ENCODE measurements around the gene EXOSC5.
"Not testable (repeated sequence)": the region's sequence is repeated elsewhere in the genome, so short reads cannot be mapped to it uniquely, and the experiment has no call there.

EXOSC5 gene

DNA sequence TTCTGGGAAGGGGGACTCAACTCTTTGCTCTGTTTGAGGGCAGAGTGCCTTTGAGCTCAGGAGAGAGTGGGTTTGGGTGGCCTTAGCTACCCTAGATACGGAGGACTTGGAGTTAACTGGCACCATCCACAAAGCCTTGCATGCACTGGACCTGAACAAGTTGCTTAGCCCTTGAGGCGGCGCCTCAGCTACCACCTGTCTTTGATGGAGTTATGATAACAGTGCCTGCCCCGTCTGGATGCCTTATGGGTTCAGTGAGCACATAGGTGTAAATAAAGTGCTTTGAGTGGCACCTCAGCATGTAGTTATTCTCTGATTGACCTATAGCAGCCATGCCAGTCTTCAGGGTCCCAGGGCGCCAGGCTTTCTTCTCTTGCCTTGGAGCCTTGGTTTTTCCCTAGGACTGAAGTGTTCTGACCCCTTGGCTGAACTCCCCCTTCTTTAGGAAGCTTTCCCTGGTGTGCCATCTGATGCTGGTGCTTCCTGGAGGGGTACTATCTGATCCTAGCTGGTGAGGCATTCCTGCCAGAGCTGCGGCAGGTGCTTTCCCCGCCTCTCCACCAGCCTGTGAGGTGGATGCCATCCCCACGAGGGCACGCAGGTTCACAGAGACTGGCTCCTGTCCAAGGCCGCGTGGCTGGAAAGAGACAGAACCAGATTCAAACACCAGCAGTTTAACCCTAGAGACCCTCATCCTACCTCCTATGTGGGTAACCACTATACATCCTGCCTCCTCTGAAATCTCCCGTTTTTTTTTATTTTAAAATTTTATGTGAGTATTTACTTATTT, 6.2 kb upstream of the EXOSC5 start:
- DNase-seq, result no peak

GRCh38 chr19:41402010-41402409, 4.9 kb upstream of the EXOSC5 start:
- DNase-seq, result no peak

- DNase-seq, result no peak
These were observed 4.3 kb upstream of the EXOSC5 start for GRCh38 chr19:41401483-41401882.

DNA sequence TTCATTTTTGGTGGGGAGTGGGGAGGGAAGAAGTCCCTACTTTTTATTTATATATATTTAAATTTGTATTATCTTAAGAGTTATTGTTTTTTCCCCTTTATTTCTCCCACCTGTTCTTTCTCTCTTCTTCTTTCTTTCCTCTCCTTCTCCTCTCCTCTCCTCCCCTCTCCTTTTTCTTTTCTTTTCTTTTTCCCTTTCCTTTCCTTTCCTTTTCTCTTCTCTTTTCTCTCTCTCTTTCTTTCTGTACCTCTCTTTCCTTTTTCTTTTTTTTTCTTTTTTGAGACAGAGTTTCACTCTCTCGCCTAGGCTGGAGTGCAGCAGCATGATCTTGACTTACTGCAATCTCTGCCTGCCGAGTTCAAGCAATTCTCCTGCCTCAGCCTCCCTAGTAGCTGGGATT, 2.4 kb upstream of the EXOSC5 start:
- no peak for DNase-seq

DNA sequence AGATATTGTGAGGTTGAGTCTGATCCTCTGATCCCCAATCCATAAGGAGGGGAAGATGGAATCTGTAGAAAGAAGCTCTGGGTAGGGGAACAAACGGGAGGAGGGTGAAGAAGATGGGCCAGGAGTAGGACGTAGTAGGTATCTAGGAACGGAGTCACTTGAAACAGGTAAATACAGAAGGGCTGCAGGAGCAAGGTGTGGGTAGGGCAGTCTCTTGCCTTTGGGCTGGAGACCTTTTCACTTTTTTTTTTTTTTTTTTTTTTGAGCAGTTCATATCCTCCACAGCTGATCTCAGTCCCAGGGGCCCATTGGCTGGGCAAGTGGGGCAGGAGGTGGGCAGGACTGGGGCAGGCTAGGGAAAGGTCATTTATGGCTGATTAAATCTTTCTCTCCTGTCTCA, 1.9 kb upstream of the EXOSC5 start:
- no peak for DNase-seq

DNA sequence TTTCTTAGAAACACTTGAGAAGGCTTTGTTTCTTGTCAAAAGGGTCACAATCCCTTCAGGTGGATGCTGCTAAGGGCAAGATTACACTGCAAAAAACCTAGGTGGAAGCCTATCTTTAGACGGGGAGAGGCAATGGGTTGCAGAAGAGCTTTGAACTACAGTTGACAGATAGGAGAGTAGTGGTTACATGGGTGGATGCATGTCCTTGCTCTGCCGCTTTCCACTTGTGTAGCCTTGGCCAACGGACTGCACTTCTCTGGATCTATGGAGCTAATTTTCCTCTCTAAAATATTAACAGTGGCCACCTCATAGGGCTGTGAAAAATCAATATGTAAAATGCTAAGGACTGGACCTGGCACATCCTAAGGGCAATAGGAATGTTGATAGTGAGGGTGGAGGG, 1.4 kb upstream of the EXOSC5 start:
- no peak for DNase-seq

DNA sequence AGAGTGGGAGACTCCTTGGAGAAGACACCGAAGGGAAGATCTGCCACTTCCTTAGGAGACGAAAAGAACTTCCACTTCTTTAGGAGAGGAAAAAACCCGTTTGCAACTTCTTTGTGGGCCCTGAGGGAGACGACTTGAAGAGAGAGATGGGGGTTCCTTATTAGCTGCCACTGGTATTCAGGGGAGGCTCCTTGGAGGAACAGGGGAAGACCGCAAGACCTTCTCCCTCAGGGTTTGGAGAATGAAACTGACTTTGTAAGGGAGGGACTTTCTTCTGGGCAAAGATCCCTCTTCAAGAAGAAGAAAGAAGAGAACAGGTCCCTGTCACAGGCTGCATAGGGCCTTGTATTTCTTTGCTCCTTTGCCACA, 875 bp upstream of the EXOSC5 start:
- no peak for DNase-seq

DNA sequence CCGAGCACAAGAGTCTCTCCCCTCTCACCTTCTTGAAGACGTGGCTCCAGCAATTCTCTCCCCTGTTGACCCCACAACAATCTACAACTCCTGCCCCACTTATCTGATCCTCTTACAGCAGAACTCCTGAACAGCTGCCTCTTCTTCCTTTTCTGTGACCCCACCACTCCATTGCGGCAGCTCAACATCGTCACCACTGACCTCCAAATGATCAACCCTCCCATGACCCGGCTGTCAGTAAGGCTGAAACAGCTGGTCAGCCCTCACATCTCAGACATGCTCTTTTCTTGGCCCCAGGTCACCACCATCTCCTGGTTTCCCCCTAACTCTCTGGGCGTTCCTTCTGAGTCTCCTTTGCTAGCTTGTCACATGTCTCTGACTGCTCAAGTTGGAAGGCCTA, 1.8 kb downstream of the EXOSC5 start:
- no peak for DNase-seq

DNA sequence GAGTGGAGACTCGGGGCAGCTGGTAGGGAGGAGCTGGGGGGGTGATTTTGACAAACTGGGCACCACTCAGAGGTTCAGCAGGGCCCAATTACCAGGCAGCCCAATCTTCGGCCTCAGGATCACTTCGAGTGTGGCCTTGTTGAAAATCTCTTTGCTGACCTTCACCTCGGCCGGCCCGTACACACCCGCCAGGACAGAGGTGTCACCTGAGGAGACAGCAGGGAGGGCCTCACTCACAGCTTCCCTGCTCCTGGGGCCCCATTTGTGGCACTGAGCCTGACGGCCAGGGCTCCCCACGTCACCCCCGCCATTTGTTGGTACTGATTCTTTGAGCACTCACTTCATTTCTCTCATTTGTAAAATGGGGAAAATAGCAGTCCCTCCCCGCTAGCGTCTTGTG, 4.4 kb downstream of the EXOSC5 start:
- DNase-seq, result no peak

GRCh38 chr19:41391618-41392017, 5.5 kb downstream of the EXOSC5 start:
- DNase-seq, result no peak

DNA sequence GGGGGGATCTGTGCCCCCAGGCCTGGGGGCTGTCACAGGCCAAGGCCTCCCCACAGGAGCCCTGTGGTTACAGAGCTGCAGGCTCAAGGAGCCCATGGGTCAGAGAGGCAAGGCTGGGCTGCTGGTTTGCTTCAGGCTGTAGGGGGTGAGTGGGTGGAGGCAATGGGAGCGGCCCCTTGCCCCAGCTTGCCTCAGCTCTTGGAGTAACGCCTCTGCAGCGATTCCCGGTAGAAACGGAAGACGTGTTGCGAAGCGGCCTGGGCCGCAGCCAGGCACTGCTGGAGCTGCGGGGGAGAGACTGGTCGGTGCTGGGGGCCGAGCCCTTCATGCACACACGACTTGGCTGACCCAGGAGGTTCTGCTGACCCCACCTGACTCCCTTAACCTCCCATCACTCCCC, 10.7 kb downstream of the EXOSC5 start:
- no peak for DNase-seq

DNA sequence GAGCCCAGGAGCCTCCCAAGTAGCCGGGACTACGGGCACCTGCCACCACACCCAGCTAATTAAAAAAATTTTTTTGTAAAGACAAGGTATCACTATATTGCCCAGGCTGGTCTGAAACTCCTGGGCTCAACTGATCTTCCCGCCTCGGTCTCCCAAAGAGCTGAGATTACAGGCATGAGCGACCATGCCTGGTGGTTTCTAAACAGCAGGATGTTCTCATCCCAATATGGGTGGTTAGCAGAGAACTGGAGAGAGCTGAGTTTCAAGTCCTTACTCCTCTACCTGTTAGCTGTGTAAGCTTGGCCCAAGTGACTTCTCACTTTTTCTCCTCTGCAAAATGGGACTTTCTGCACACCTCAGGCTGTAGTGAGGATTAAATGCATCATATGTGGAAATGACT, 12.8 kb downstream of the EXOSC5 start:
- DNase-seq, result no peak

- DNase-seq, result not testable (repeated sequence)
These were observed 15.6 kb downstream of the EXOSC5 start for GRCh38 chr19:41381536-41381935.

- DNase-seq, result no peak
These were observed 19.0 kb downstream of the EXOSC5 start for GRCh38 chr19:41377977-41378709.

GRCh38 chr19:41376998-41377365, 20.2 kb downstream of the EXOSC5 start:
- no peak for DNase-seq

GRCh38 chr19:41376241-41376997, 20.7 kb downstream of the EXOSC5 start, which contains the start of gene TMEM91:
TSS of gene TMEM91 (plus strand) at chr19:41376533. CDS start at chr19:41378310, 1,777 bp downstream.
- no peak for DNase-seq

- DNase-seq, result no peak
These were observed 23.2 kb downstream of the EXOSC5 start for GRCh38 chr19:41373993-41374392.

- no peak for DNase-seq
These were observed 24.7 kb downstream of the EXOSC5 start for GRCh38 chr19:41372501-41372900.

GRCh38 chr19:41371541-41371940, 25.6 kb downstream of the EXOSC5 start:
- DNase-seq, result no peak

DNA sequence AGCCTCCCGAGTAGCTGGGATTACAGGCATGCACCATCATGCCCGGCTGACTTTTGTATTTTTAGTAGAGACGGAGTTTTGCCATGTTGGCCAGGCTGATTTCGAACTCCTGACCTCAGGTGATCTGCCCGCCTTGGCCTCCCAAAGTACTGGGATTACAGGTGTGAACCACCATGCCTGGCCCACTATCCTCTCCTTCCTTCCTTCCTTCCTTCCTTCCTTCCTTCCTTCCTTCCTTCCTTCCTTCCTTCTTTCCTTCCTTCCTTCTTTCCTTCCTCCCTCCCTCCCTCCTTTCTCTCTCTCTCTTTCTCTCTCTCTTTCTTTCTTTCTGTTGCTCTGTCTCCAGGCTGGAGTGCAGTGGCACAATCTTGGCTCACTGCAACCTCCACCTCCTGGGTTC, 26.0 kb downstream of the EXOSC5 start:
- not testable (repeated sequence) for DNase-seq

- no peak for DNase-seq
These were observed 27.4 kb downstream of the EXOSC5 start for GRCh38 chr19:41369769-41370168.

DNA sequence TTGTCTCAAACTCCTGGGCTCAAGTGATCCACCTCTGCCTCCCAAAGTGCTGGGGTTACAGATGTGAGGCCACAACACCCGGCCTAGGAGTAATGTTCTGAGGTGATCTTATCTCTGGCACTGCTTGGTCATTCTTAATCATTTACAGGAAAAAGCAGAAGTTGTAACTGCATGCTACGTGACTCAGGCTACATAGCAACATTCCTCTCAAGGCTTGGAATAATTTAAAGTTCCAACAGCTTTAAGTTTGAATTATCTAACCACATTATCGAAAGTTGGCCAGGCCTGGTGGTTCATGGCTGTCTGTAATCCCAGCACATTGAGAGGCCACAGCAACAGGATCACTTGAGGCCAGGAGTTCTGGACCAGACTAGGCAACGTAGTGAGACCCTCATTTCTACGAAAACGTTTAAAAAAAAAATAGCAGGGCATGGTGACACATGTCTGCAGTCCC, 29.3 kb downstream of the EXOSC5 start:
- no peak for DNase-seq

DNA sequence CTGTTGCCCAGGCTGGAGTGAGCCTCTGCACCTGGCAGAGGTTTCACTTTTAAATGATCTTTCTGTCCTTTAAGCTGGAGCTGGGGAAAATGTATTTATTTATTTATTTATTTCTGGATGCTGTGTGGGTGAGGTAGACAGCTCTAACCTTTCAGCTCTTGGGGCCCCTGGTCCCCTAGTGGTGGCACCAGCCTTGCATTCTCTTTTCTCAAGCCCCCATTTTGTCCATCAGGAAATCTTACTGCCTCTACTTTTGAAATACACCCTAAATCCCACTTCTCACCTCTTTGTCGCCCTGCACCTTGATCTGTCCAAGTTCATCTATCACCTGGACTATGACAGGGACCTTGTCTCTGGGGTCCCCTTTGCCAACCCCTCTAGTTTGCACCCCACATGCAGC, 31.1 kb downstream of the EXOSC5 start:
- no peak for DNase-seq
